Epithelial cell of proximal tubule (primary cell): ENCODE results near the gene KNSTRN. TPM values are rescaled to one million over a fixed set of nuclear protein-coding genes. Genes with fewer than 3 reads are reported as not detected.

Experiments
- DNase-seq: peaks from one replicate; pipeline ENCODE4 v3.0.0-alpha.2; 2011; ENCODE audit warnings: low read depth
- H3K4me3 ChIP-seq: 2 replicates; pipeline ENCODE4 v1.5.1; 2011; ENCODE audit warnings: low read depth, mild to moderate bottlenecking, low read length
- CTCF ChIP-seq: conservative IDR thresholded peaks from 2 replicates; pipeline ENCODE4 v1.5.1; 2012; ENCODE audit warnings: low read depth, mild to moderate bottlenecking, low read length
- total RNA-seq: library from RNA; depleted of rRNA; stranded (reverse); fragments of >200 nt; gene quantifications from 2 replicates; pipeline ENCODE4 v1.2.3, GENCODE V29; 2015

Gene KNSTRN
- total RNA-seq, 1 donor from 2014 or later = 54.7 TPM

- DNase-seq = no peak
- no peak for TF ChIP-seq CTCF
- H3K4me3 ChIP-seq = no peak overlapping the region
These were observed 43.2 kb downstream of the KNSTRN start for GRCh38 chr15:40425681-40426080.

- DNase-seq = no peak
- no peak overlapping the region for H3K4me3 ChIP-seq
- no peak for TF ChIP-seq CTCF
These were observed 44.7 kb downstream of the KNSTRN start for GRCh38 chr15:40427188-40427587.

- no peak for TF ChIP-seq CTCF
- no peak overlapping the region for H3K4me3 ChIP-seq
- no peak for DNase-seq
These were observed 45.7 kb downstream of the KNSTRN start for GRCh38 chr15:40428185-40428584.

- TF ChIP-seq CTCF = no peak
- DNase-seq = no peak
- no peak overlapping the region for H3K4me3 ChIP-seq
These were observed 46.7 kb downstream of the KNSTRN start for GRCh38 chr15:40429068-40429710.

GRCh38 chr15:40430271-40430805 lies 47.8 kb downstream of the KNSTRN start:
- no peak for DNase-seq
- TF ChIP-seq CTCF = no peak
- no peak overlapping the region for H3K4me3 ChIP-seq

- DNase-seq = no peak
- H3K4me3 ChIP-seq = no peak overlapping the region
- TF ChIP-seq CTCF = no peak
These were observed 52.6 kb downstream of the KNSTRN start for GRCh38 chr15:40435023-40435709.
